ENCODE measurements around the gene HJURP. TPM values are rescaled to one million over a fixed set of nuclear protein-coding genes. Genes with fewer than 3 reads are reported as not detected.

The HJURP gene
- total RNA-seq, 1 donor from 2014 or later = 11.4 TPM

DNA sequence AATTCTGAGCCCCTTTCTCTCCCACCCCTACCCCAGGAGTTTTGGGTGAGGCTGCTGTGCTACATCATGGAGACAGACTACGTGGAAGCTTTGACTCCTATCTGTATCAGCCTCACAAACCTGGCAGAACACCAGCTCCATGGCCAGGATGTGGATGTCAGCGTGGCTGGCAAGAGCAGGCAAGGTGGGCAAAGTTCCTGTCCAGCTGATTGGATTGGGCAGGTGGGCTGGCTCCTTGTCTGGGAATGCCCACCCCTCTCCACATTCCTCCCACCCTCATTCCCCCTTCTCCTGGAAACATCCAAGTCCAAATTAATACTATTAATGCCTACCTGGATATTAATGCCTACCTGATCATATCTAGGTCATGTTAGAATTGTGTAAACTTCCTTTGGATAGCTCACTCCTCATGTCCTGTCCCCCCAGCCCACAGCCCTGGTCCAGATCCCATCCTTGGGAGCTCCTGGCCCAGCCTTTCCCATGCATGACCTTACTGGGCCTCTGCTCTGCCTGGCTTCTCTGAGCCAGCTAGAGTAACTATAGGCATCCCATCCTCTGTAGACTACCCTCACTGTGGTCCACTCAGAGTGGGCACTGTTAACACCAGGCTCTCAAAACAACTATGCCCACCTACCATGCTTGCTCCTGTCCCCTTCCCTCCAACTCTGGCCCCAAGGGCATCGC, 52.1 kb downstream of the HJURP start:
- Mint-ChIP-seq H3K27ac (ENCODE audit: unreplicated experiment) (no peak overlapping the region), H3K4me3 (ENCODE audit: unreplicated experiment) (no peak overlapping the region), H3K27me3 (ENCODE audit: unreplicated experiment) (peaks cover 11% of the 10 kb centered on the region), H3K4me1 (ENCODE audit: unreplicated experiment) (no peaks in the 10 kb centered on the region), H3K9me3 (ENCODE audit: unreplicated experiment) (no peaks in the 10 kb centered on the region), H3K36me3 (ENCODE audit: low read depth, unreplicated experiment) (no peaks in the 10 kb centered on the region)
- TF ChIP-seq CTCF (IDR thresholded peaks at IDR 0.05; ENCODE audit: unreplicated experiment) = no peak
- DNase-seq (ENCODE audit: low spot score) = no peak

GRCh38 chr2:233801357-233802131, 52.8 kb downstream of the HJURP start:
- H3K9me3 Mint-ChIP-seq (ENCODE audit: unreplicated experiment) = no peaks in the 10 kb centered on the region

DNA sequence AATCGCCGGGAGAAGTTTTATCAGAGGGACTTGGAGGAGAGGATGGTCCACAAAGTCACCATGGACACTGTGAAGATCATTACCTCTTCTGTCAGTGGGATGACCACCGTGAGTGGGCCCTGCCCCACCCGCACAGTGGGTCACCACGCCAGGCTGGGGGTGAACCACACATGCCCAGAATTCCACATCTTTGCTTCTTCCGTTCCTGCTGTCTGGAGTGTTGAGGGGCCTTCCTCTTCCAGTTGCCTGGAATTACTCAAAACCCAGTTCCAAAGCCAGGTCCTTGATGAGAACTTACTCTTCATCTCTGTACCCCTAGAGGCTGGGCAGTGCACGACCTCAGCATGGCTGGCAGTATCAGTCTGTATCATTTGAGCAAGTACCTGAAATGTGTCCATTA, 54.1 kb downstream of the HJURP start:
- Mint-ChIP-seq H3K4me3 (ENCODE audit: unreplicated experiment) (no peak overlapping the region), H3K4me1 (ENCODE audit: unreplicated experiment) (no peaks in the 10 kb centered on the region), H3K27me3 (ENCODE audit: unreplicated experiment) (peaks cover 11% of the 10 kb centered on the region), H3K9me3 (ENCODE audit: unreplicated experiment) (no peaks in the 10 kb centered on the region), H3K27ac (ENCODE audit: unreplicated experiment) (no peak overlapping the region), H3K36me3 (ENCODE audit: low read depth, unreplicated experiment) (no peaks in the 10 kb centered on the region)
- TF ChIP-seq CTCF (IDR thresholded peaks at IDR 0.05; ENCODE audit: unreplicated experiment) = no peak
- DNase-seq (ENCODE audit: low spot score) = no peak

More at GRCh38 chr2:233801357-233802131, 52.8 kb downstream of the HJURP start:
- Mint-ChIP-seq H3K4me3 (ENCODE audit: unreplicated experiment) (no peak overlapping the region), H3K4me1 (ENCODE audit: unreplicated experiment) (no peaks in the 10 kb centered on the region), H3K27ac (ENCODE audit: unreplicated experiment) (no peak overlapping the region), H3K27me3 (ENCODE audit: unreplicated experiment) (peaks cover 11% of the 10 kb centered on the region), H3K36me3 (ENCODE audit: low read depth, unreplicated experiment) (no peaks in the 10 kb centered on the region)
- no peak for DNase-seq (ENCODE audit: low spot score)
- no peak for TF ChIP-seq CTCF (IDR thresholded peaks at IDR 0.05; ENCODE audit: unreplicated experiment)

- Mint-ChIP-seq H3K4me3 (ENCODE audit: unreplicated experiment) (no peak overlapping the region), H3K36me3 (ENCODE audit: low read depth, unreplicated experiment) (no peaks in the 10 kb centered on the region), H3K27me3 (ENCODE audit: unreplicated experiment) (peaks cover 12% of the 10 kb centered on the region), H3K9me3 (ENCODE audit: unreplicated experiment) (no peaks in the 10 kb centered on the region), H3K27ac (ENCODE audit: unreplicated experiment) (no peak overlapping the region), H3K4me1 (ENCODE audit: unreplicated experiment) (no peaks in the 10 kb centered on the region)
- no peak for DNase-seq (ENCODE audit: low spot score)
- no peak for TF ChIP-seq CTCF (IDR thresholded peaks at IDR 0.05; ENCODE audit: unreplicated experiment)
Measured at GRCh38 chr2:233799716-233800115, 54.6 kb downstream of the HJURP start.

DNA sequence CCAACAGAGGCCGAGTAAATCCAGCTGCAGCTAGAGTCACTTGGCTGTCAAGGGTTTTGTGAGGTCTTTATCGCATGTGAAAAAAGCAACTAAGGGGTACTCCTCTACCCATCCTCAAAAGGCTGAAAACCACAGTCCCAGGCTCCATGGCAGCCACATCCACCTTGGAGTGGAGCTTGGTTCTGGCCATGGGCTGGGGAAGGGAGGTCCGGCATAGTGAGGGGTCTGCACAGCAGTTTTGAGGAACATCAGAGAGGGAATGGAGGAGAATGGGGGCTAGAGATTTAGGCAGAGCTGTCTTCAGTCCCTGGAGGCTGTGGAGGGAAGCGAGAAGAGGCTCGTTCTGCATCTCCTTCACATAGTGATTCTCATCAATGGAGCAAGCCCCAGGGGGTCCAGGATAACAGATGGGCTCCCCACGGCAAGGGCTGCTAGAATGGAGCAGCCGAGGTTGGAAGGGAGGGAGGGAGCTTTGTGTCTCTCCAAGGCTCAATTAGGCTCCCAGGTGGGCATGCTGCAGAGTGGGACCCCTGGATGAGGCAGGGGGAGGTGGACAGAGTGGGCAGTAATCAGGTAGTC, 55.2 kb downstream of the HJURP start:
- DNase-seq (ENCODE audit: low spot score) = no peak
- no peak for TF ChIP-seq CTCF (IDR thresholded peaks at IDR 0.05; ENCODE audit: unreplicated experiment)
- H3K4me3 Mint-ChIP-seq (ENCODE audit: unreplicated experiment) = no peak overlapping the region

More for the DNA sequence above, 55.2 kb downstream of the HJURP start:
- Mint-ChIP-seq H3K27ac (ENCODE audit: unreplicated experiment) (no peak overlapping the region), H3K27me3 (ENCODE audit: unreplicated experiment) (peaks cover 14% of the 10 kb centered on the region), H3K9me3 (ENCODE audit: unreplicated experiment) (no peaks in the 10 kb centered on the region), H3K36me3 (ENCODE audit: low read depth, unreplicated experiment) (no peaks in the 10 kb centered on the region), H3K4me1 (ENCODE audit: unreplicated experiment) (no peaks in the 10 kb centered on the region)
